GM06990 (cell line): ENCODE results near the gene SMIM22.

Experiments
- DNase-seq: peaks from one replicate; pipeline ENCODE4 v3.0.0-alpha.2; 2011; ENCODE audit not compliant: insufficient read length; ENCODE audit errors: extremely low read depth
- H3K27me3 ChIP-seq: replicated peaks from 2 replicates; pipeline ENCODE4 v1.6.0; 2011; ENCODE audit warnings: low read length; ENCODE audit not compliant: control insufficient read depth, insufficient read depth
- H3K36me3 ChIP-seq: 2 replicates; pipeline ENCODE4 v1.5.1; 2011; ENCODE audit warnings: low read length; ENCODE audit not compliant: control insufficient read depth, insufficient read depth
- H3K4me3 ChIP-seq: replicated peaks from 2 replicates; pipeline ENCODE4 v1.5.1; 2011; ENCODE audit warnings: low read depth, mild to moderate bottlenecking, control low read depth, low read length
- TF ChIP-seq, protein P1 (sequence below): IDR thresholded peaks from 2 replicates; pipeline ENCODE4 v1.5.1; 2011; ENCODE audit warnings: low read length, control low read depth, mild to moderate bottlenecking, inconsistent platforms; ENCODE audit not compliant: insufficient read depth, poor library complexity, severe bottlenecking

SMIM22 gene

DNA sequence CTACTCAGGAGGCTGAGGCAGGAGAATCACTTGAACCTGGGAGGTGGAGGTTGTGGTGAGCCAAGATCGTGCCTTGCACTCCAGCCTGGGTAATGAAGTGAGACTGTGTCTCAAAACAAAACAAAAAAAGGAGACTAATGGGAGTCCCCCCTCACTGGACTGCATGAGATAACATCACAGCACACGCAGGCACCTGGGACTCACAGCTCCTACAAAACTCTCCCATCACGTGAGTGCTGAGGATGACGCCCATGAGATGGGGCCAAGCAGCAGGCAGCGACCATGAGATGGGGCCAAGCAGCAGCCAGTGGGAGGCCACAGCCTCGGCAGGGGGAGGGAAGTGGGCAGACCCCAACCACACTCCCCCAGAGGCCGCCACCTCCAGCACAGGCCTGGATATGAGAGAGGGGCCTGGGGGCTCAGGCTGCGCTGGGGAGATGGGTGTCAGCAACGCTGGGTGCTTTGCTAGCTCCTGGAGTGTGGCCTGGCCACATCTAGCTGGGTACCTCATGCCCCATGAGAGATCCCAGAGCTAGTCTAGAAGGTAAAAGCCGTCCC, 45.4 kb upstream of the SMIM22 start:
- Histone ChIP-seq H3K36me3 (peaks cover 25% of the 10 kb centered on the region), H3K4me3 (no peak overlapping the region), H3K27me3 (no peaks in the 10 kb centered on the region)
- TF ChIP-seq, protein P1, sequence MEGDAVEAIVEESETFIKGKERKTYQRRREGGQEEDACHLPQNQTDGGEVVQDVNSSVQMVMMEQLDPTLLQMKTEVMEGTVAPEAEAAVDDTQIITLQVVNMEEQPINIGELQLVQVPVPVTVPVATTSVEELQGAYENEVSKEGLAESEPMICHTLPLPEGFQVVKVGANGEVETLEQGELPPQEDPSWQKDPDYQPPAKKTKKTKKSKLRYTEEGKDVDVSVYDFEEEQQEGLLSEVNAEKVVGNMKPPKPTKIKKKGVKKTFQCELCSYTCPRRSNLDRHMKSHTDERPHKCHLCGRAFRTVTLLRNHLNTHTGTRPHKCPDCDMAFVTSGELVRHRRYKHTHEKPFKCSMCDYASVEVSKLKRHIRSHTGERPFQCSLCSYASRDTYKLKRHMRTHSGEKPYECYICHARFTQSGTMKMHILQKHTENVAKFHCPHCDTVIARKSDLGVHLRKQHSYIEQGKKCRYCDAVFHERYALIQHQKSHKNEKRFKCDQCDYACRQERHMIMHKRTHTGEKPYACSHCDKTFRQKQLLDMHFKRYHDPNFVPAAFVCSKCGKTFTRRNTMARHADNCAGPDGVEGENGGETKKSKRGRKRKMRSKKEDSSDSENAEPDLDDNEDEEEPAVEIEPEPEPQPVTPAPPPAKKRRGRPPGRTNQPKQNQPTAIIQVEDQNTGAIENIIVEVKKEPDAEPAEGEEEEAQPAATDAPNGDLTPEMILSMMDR, result no peak
- DNase-seq, result no peak

DNA sequence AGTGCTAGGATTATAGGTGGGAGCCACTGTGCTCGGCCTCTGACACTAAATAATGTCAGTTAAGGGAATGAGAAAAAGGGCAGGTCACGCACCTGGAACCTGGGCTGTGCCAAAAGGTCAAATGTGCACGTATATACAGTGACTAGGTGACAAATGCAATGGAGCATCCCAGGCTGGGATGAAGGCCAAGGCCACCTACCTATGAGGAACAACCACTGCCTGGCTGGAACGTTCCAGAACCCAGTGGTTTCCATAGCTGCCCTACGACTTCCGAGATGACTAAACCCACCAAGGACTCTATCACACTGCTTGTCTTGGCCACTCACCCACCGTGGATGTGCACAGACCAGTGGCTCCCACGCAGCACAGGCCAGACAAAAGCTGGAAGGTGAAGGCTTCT, 44.3 kb upstream of the SMIM22 start:
- Histone ChIP-seq H3K36me3 (peaks cover 30% of the 10 kb centered on the region), H3K4me3 (no peak overlapping the region), H3K27me3 (no peaks in the 10 kb centered on the region)
- no peak for DNase-seq
- TF ChIP-seq, protein P1, result no peak

DNA sequence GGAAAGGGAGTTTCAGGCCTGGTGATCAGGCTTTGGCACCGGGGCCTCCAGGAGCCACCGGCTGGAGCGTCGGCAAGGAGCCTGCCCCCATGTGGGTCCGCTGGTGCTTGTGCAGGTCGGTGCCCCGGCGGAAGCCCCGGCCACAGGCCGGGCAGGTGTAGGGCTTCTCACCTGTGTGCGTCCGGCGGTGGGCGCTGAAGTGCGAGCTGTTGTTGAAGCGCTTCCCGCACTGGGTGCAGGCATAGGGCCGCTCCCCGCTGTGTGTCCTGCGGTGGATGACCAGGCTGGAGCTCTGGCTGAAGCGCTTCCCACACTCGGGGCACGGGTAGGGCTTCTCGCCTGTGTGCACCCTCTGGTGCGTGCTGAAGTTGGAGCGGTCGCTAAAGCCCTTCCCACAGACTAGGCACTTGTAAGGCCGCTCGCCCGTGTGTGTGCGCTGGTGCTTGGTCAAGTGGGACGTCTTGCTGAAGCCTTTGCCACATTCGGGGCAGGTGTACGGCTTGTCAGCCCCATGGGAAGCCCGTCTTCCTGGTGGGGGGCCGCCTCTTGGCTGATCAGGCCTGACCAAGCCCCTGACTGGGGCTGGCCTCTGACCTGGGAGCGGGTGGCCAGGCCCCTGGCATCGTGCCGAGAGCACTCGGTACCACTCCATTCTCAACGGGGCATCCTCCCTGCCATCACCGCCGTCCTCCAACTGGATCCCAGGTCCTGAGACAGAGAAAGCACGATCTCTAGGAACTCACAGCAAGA, 42.6 kb upstream of the SMIM22 start:
- DNase-seq, result no peak
- Histone ChIP-seq H3K4me3 (no peak overlapping the region), H3K36me3 (peaks cover 31% of the 10 kb centered on the region), H3K27me3 (no peaks in the 10 kb centered on the region)
- TF ChIP-seq, protein P1, result no peak

DNA sequence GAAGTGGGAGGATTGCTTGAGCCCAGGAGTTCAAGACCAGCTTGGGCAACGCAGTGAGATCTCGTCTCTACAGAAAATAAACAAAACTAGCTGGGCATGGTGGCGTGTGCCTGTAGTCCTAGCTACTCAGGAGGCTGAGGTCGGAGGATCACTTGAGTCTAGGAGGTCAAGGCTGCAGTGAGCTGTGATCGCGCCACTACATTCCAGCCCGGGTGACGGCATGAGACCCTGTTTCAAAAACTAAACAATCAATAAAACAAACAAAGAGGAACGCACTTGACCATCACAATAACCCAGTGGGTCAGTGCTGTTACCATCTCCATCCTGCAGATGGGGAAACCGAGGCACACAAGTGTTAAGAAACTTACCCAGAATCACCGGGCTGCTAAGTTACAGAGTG, 41.9 kb upstream of the SMIM22 start:
- TF ChIP-seq, protein P1, result no peak
- Histone ChIP-seq H3K4me3 (no peak overlapping the region), H3K27me3 (no peaks in the 10 kb centered on the region), H3K36me3 (peaks cover 31% of the 10 kb centered on the region)
- no peak for DNase-seq

DNA sequence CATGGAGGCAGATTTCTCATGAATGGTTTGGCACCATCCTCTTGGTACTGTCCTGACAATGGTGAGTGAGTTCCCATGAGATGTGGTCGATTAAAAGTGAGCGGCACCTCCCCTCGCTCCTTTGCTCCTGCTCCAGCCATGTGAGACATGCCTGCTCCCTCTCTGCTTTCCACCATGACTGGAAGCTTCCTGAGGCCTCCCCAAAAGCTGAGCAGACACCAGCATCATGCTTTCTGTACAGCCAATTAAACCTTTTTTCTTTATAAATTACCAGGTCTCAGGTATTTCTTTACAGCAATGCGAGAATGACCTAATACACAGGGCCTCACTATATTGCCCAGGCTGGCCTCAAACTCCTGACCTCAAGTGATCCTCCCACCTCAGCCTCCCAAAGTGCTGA, 40.3 kb upstream of the SMIM22 start:
- TF ChIP-seq, protein P1, result no peak
- no peak for DNase-seq
- Histone ChIP-seq H3K36me3 (peaks cover 32% of the 10 kb centered on the region), H3K4me3 (no peak overlapping the region), H3K27me3 (no peaks in the 10 kb centered on the region)
